Activated T-cell treated with anti-CD3 and anti-CD28 coated beads for 24 hours (primary cell): ENCODE data around the gene MICALL1.
"Not testable (repeated sequence)": the region's sequence is repeated elsewhere in the genome, so short reads cannot be mapped to it uniquely, and the experiment has no call there.

Experiments
- DNase-seq: peaks from one replicate; pipeline ENCODE4 v3.0.0-alpha.2; 2020; ENCODE audit warnings: low read depth

Gene MICALL1

GRCh38 chr22:37930270-37930951 lies 24.3 kb downstream of the MICALL1 start:
- no peak for DNase-seq

- DNase-seq, result no peak
Observed at GRCh38 chr22:37930952-37931440, 24.9 kb downstream of the MICALL1 start.

GRCh38 chr22:37931893-37932389 lies 25.8 kb downstream of the MICALL1 start:
- DNase-seq, result no peak

- no peak for DNase-seq
Observed at GRCh38 chr22:37932401-37932800, 26.3 kb downstream of the MICALL1 start.

- DNase-seq, result no peak
Observed at GRCh38 chr22:37932821-37933578, 26.9 kb downstream of the MICALL1 start.

- DNase-seq, result peak; percentile 82
Observed at GRCh38 chr22:37933711-37934376, 27.7 kb downstream of the MICALL1 start.

- DNase-seq, result no peak
Observed at GRCh38 chr22:37940698-37941376, 34.7 kb downstream of the MICALL1 start.

- DNase-seq, result no peak
Observed at GRCh38 chr22:37942133-37942532, 36.0 kb downstream of the MICALL1 start.

- DNase-seq, result no peak
Observed at GRCh38 chr22:37943136-37943824, 37.2 kb downstream of the MICALL1 start.

- no peak for DNase-seq
Observed at GRCh38 chr22:37943825-37944198, 37.7 kb downstream of the MICALL1 start.

- not testable (repeated sequence) for DNase-seq
Observed at GRCh38 chr22:37944423-37944822, 38.3 kb downstream of the MICALL1 start.

- DNase-seq, result not testable (repeated sequence)
Observed at GRCh38 chr22:37947142-37947795, 41.2 kb downstream of the MICALL1 start.

GRCh38 chr22:37951305-37951704 lies 45.2 kb downstream of the MICALL1 start:
- DNase-seq, result no peak

- not testable (repeated sequence) for DNase-seq
Observed at GRCh38 chr22:37952629-37953028, 46.5 kb downstream of the MICALL1 start.

GRCh38 chr22:37953062-37953436 lies 47.0 kb downstream of the MICALL1 start:
- no peak for DNase-seq

- DNase-seq, result peak; percentile 93
Observed at GRCh38 chr22:37953437-37954179, 47.5 kb downstream of the MICALL1 start, which contains the start of the genes C22orf23 and POLR2F. C22orf23 (minus strand) TSS chr22:37953601; CDS start chr22:37953149, 452 bp downstream. POLR2F (plus strand) TSS chr22:37953699; CDS start chr22:37953788, 89 bp downstream.

GRCh38 chr22:37954686-37955085 lies 48.6 kb downstream of the MICALL1 start:
- no peak for DNase-seq

- not testable (repeated sequence) for DNase-seq
Observed at GRCh38 chr22:37955825-37956397, 49.8 kb downstream of the MICALL1 start.

GRCh38 chr22:37957232-37957631 lies 51.1 kb downstream of the MICALL1 start:
- DNase-seq, result no peak
